GM13976 (cell line): ENCODE results near the gene TRIO.

Experiments
- DNase-seq: peaks from one replicate; pipeline ENCODE4 v3.0.0; 2012; ENCODE audit warnings: low spot score
- in situ Hi-C: fragments of 300-500 bp; cut with MboI; formaldehyde crosslinking; loops from one replicate; pipeline ENCODE4 v1.12.0; 2022; ENCODE audit warnings: low sequenced_read_pairs, mixed read lengths, inconsistent platforms; ENCODE audit not compliant: unreplicated experiment
- TF ChIP-seq, protein P1 (sequence below): IDR thresholded peaks from 2 replicates; pipeline ENCODE4 v1.5.1; 2012; ENCODE audit warnings: borderline replicate concordance, mild to moderate bottlenecking; ENCODE audit not compliant: insufficient read depth; ENCODE audit errors: extremely low read depth, missing control alignments, control extremely low read depth

The TRIO gene

DNA sequence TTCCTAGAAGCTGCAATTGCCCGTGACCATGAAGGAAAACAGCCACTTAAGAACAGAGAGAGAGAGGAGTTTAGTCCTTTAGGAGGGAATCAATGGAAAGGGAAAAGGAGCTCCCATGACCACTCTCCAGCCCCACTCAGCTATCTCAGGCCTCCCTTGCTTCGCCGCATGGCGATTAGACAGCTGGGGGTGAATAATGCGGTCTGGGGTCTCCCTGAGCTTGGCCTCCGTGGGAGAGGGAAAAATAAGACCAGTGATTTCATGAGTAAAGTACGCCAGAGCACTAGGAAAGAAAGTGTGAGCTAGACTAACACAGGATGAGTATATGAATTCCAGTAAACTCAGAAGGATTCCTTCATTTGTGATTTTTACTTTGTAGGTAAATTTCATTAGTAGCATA lies 180.3 kb downstream of the TRIO start:
- no peak for DNase-seq
- in situ Hi-C loops: no loop called here
- TF ChIP-seq, protein P1, sequence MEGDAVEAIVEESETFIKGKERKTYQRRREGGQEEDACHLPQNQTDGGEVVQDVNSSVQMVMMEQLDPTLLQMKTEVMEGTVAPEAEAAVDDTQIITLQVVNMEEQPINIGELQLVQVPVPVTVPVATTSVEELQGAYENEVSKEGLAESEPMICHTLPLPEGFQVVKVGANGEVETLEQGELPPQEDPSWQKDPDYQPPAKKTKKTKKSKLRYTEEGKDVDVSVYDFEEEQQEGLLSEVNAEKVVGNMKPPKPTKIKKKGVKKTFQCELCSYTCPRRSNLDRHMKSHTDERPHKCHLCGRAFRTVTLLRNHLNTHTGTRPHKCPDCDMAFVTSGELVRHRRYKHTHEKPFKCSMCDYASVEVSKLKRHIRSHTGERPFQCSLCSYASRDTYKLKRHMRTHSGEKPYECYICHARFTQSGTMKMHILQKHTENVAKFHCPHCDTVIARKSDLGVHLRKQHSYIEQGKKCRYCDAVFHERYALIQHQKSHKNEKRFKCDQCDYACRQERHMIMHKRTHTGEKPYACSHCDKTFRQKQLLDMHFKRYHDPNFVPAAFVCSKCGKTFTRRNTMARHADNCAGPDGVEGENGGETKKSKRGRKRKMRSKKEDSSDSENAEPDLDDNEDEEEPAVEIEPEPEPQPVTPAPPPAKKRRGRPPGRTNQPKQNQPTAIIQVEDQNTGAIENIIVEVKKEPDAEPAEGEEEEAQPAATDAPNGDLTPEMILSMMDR: no peak

DNA sequence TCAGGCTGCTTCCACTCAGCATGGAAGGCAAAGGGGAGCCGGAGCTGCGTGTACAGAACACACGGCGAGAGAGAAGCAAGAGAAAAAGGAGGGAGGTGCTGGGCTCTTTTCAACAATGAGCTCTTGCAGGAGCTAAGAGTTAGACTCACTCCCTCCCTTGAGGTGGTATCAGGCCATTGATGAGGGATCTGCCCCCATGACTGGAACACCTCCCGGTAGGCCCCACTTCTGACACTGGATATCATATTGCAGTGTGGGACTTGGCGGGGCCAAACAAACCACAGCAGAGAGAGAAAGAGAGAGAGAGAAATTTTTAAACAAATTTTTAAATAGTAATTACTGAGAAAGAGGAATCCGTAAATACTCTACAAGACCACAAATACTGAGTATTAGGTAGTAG lies 182.2 kb downstream of the TRIO start:
- DNase-seq: no peak
- TF ChIP-seq, protein P1: no peak
- in situ Hi-C loops: no loop called here

DNA sequence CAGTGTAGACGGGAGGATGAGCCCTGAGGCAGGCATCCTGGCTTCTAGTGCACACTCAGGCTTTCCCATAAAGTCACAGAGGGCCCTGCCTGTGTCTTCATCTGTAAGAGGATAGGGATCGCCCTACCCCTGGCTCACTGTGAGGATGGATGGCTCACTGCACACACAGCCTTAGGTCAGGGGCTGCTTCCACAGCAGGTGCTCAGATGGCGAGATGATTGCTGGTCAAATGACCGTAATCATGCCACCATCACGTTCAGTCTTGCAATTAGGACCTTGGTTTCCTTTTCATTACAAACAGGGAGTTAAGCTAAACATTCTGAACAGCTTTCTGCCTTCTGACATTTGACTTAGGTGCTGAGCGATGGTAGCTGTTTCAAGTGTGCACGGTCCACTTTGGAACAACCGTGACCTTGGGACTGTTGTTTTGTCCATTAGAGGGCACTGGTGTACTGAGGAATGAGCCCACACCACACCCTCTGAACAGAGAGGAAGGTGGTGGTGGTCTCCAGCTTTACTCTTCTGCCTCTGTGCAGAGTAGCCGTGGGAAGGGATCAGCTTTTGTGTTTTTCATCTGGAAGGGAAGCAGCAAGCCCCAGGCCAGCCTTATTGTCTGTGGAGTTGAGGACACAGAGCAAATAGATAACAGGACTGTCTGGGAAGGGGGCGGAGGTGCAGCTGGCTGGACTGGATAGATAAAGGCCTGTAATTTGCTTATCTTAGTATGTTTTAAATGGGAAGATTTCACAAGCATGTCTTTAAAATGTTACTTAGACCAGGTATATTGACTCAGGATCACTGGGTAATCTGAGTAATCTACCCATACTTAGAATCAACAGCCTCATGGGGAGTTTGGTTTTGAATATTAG lies 183.1 kb downstream of the TRIO start:
- TF ChIP-seq, protein P1: no peak
- in situ Hi-C loops: no loop called here
- no peak for DNase-seq

DNA sequence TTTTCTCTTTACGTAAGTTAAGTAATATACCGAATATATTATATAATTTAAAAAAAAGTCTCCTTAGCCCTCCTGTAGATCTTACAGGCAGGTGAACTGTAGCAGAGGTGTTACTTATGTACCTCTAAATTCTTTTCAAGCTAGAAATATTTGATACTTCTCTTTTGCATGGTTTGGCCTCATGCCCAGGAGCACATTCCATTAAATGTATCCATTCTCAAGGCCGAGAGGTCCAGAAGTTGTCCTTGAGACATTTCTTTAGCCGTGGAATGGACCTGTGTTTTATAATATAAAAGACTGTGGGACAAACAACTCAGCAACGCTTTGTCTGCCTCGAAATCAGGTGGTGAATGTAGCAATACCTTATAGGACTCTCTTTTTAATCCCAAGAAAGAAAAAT lies 184.5 kb downstream of the TRIO start:
- TF ChIP-seq, protein P1: no peak
- in situ Hi-C loops: no loop called here
- no peak for DNase-seq

DNA sequence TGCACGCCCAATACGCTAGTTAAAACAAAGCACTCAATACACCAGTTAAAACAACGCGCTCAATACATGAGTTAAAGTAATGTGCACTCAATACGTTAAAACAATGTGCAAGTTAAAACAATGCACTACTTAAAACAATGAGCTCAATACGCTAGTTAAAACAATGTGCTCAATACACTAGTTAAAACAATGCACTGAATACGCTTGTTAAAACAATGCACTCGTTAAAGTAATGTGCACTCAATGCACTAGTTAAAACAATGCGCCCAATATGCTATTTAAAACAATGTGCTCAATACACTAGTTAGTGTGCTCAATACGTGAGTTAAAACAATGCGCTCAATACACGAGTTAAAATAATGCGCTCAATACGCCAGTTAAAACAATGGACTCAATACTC lies 185.0 kb downstream of the TRIO start:
- DNase-seq: no peak
- in situ Hi-C loops: no loop called here

DNA sequence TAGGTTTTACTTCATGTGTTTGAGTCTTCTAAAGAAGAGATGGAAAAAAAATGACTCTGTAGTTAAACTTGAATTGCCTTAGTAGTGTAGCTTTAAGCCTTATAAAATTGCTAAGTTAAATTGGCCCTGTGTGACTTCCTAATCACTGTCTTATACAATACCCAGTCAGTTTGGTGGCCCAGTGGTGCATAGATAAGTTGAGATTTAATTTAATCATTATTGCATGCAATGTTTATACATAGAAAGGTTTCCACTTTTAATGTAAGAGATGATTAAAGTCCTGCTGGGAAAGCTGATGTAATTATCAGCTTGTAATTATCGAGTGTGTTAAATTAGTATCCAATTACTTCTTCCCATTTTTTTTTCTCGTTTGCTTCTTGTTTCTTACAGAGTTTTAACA lies 187.1 kb downstream of the TRIO start:
- no peak for DNase-seq
- in situ Hi-C loops: no loop called here
- TF ChIP-seq, protein P1: no peak

More for the DNA sequence above, 185.0 kb downstream of the TRIO start:
- TF ChIP-seq, protein P1: no peak

DNA sequence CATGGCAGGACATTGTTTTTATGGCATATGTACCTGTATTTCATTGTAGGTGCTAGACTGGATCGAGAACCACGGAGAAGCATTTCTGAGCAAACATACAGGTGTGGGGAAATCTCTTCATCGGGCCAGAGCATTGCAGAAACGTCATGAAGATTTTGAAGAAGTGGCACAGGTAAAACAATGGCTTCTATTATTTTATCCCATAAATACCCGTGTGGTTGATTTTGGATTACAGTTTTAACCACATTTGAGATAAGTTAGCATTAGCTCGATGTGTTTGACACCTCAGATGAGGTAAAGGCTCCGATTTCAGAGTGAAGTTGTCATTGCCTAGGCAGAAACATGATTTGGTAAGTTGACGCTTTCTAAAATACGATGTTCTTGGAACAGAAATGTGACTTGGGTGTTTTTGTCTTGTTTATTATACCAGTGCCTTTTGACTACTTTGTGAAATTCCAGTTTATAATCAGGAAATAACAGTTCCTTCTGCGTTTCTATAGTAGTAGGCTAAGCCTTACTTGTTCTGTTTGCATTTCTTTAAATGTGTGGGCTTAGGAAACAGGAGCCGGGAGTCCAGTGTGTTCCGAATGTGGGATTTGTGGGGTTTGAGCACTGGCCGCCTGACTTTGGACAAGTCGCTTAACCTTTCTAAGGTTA lies 187.7 kb downstream of the TRIO start:
- DNase-seq: no peak
- TF ChIP-seq, protein P1: no peak
- in situ Hi-C loops: no loop called here
